DMS153 treated with DMSO at 0.1 percent for 48 hours (cell line): ENCODE measurements around the gene MBOAT2.

ENCODE experiments used
- DNase-seq: peaks from one replicate; lab custom pipeline; 2025; ENCODE audit not compliant: unreplicated experiment; lab: John Stamatoyannopoulos, UW

Gene MBOAT2

DNA sequence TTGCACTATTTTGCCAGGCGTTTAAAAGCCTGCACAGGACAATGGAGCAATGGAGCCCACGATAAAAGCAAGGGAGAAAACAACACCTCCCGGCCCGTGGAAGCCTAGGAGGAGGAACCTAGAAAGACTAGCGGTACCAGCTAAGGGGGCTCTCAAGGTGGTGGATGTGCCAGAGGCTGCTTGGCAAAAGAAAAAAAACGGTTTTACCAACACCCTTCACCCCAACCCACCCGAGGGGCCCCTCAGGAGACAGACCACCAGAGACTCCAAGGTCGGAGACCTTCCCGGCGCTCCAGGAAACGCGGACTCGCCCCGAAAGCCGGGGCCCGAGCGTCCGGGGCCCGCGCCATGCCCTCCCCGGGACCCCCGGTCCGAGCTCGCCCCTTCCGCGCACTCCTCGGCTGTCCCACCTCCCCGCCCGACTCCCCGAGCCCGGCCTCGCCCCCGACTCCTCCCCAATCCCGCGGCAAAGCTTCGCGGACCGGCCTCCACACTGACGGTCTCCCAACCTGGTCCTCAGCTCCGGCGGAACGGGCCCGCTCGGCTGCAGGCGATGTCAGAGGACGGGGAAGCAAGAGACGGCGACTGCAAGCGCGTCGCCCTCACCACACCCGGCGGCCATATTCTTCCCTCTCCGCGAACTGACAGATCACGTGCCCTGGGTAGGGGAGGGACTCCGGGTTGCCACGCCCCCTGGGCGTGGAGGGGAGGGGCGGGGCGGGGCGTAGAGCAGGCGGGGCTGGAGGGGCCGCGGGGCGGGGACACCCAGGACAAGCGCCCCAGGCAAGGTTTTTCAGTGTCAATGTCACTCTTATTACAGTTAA is 166.3 kb downstream of the MBOAT2 start, which contains the start of gene KIDINS220:
Gene KIDINS220, minus strand, starts transcription at position 643 of the 824 bp plus-strand sequence. CDS start 10,520 bp downstream, outside the sequence.
- peak; percentile 55 for DNase-seq

DNA sequence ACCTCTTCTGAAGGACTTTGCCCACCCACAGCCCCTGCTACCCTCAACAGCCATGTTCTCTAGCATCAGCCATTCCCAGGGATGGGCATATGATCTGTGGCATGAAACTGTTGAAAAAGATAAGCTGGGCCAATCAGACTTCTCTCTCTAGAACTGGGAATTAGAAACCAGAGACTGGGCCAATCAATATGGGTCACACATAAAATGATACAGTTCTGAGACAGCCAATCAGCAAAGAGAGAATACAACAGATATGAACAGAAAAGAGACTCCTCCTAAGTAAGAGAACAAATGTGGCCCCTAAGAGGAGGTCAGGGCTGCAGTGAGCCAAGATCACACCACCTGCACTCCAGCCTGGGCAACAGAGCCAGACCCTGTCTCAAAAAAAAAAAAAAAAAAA is 168.2 kb downstream of the MBOAT2 start:
- DNase-seq = no peak

DNA sequence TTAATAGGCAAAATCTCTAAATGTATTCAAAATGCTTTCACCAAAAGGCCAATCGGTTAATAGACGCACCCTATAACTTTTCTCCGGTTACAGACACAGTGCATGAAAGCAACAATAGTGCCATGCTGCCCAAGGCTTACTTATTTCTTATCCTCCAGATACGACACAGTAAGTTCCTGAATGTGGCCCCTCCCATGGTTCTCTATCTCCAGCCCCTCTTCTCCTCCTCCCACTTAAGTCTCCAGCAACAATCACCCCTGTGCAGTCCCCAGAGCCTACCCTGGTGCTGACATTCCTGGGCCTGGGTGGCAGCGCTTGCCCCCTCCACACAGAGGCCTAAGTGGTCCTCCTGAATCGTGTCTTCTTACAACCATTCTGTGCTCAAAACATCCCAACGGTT is 169.6 kb downstream of the MBOAT2 start:
- no peak for DNase-seq

DNA sequence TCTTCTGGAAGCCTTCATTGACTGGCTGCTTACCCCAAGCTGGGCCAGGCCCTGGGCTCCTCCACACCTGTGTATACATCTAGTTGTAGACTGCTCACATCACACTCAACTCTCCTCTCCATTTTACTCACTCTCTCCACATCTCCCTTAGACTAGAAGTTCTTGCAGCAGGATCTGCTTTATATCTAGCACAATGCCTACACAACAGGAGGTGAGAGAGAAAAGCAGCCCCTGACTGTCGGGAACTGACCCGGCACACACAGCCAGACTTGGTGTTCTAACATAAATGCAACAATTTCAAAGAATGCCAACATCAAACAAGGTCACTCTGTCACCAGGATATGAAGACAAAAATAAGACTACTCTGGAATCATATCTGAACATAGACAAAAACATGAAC is 172.0 kb downstream of the MBOAT2 start:
- DNase-seq = no peak

DNA sequence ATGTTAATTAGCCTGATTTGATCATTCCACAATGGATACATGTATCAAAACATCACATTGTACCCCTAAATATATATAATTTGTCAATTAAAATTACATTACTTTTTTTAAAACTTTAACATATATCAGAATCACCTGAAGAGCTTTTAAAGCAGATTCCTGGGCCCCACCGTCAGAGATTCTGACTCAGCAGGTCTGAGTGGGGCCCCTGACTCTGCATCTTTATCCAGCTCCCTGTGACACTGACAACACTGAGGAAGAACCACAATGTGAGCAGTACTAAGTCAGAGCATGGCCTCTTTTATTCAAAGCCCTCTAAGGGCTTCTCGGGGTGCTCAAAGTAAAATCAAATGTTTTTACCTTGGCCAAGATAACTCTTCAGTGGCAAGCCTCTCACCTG is 175.8 kb downstream of the MBOAT2 start:
- DNase-seq = no peak

DNA sequence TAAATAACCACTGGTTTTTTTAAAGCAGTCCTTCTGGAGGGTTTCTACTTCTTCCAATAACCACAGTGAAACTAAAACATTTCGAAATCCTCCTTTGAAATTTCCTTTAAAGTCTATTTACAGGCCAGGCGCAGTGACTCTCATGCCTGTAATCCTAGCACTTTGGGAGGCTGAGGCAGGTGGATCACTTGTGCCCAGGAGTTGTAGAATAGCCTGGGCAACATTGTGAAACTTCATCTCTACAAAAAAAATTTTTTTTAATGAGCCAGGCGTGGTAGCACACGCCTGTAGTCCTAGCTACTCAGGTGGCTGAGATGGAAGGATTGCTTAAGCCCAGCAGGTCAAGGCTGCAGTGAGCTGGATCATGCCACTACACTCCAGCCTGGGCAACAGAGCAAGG is 181.3 kb downstream of the MBOAT2 start:
- DNase-seq = no peak

DNA sequence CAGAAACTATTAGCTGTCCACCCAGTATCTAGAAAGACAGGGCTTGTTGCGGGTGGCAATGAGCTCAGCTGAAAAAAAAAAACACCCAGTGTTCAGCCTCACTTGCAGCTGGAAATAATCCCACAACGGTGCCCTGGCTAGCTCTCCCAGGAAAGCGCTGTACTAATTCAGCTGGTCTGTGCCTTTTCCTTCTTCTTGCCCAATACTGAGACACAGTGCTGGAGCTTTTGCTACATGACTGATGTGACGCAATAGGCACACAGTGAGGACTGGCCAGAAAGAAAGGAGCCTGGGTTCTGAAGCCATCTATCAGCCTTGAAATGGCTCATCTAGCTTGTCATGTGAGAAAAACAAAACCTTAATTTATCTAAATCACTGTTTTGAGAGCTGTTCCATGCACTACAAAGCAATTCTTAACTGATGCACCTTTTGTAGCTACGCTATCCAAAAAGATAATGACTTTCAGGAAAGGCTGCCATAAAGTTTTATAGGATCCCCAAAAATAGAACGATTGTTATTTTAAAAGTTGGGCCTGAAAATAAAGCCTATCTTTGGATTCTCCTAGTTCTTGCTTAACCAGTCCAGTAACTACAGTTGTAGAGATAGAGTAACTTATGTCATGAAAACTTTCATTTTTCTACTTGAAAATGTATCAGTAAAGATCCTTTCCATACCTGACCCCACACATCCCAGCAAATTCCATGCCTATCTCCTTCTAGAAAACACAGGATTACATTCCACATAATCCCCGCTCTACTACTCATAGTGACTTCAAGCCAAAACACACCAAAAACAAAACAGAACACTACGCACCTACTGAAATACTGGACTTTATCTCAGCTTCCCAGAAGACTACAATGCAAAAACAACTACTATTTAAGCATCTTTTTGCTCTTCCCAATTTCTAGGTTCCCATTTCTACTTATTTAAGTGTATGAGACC is 181.9 kb downstream of the MBOAT2 start:
- no peak for DNase-seq

DNA sequence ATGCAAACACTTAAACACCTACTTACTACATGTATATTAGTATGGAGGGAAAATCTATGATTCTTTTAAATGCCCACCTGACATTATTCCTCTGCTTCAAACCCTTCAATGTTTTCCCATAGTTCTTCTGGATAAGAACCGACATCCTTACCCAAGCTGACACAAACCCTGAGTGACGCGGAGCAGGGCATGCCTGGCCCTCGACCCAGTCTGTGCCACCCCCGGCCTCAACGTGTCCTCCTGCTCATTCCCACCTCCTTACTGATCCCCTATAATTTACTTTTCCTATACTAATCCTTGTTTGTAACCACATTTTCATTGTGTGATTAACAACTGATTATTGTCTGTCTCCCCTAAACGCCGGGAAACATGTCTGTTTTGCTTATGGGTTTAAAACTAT is 183.5 kb downstream of the MBOAT2 start:
- DNase-seq = no peak

DNA sequence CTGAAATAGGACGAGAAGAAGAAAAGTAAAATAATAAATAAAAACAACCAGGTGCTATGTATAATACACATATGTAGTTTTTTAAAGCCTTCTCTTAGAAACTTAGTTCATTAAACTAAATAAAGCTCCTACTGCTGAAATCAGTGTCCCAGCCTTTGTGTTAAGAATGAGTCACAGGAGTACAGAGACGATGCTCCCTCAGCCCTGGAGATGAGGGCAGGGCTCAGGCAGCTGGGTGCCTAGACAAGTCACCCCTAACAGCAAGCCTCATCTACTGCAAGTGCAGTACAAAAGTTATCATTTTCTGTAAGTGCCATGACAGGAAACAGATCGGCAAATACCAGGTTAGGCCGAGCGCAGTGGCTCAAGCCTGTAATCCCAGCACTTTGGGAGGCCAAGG is 184.3 kb downstream of the MBOAT2 start:
- DNase-seq = no peak

DNA sequence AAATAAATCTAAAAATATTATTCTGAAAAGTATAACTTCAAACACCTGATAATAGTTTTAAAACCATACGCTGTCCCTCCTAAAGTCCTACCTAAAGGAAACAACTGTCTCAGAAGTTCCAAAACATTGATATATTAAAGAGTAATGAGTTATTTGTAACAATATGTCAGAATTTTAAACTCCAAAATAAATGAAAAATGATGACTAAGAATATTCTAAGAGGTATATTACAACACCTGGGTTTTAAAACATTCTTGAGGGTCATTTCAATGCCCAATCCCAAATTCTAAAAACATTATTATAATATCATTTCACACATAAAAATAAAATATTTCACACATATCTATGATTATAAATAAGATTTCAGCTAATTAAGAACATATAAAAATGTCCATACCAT is 186.3 kb downstream of the MBOAT2 start:
- no peak for DNase-seq

DNA sequence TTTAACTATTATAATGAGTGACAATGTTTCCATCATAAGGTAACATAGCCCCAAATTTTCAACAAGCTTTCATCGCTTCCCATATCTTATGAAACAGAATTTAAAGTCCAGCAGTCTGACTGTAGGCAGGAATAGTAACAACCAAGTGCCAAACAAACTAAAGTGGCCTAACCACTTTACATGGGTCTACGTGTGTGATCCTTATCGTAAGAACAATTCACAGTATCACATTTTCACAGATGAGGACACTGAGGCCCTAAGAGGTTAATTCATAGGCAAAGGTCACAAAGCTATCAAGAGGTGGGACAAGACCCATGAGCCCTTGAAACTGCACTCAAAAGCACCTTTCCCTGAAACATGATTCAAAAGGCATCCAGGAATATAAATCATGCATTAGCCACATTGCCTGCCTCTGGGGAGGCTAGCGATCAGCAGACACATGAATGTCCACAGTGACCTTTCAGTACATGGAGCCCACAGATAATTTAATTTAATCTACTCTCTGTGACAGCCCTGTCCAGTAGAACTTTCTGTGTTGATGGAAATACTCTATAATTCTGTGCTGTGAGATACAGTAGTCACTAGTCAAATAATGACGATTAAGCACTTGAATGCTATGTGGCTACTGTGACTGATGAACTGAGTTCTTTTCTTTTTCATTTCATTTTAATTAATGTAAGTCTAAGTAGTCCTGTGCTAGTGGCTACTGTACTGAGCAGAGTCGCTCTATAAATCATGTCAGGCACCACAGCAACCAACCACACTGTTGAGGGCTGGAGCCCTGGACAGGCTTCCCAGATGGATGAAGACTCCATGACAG is 196.4 kb downstream of the MBOAT2 start:
- no peak for DNase-seq

DNA sequence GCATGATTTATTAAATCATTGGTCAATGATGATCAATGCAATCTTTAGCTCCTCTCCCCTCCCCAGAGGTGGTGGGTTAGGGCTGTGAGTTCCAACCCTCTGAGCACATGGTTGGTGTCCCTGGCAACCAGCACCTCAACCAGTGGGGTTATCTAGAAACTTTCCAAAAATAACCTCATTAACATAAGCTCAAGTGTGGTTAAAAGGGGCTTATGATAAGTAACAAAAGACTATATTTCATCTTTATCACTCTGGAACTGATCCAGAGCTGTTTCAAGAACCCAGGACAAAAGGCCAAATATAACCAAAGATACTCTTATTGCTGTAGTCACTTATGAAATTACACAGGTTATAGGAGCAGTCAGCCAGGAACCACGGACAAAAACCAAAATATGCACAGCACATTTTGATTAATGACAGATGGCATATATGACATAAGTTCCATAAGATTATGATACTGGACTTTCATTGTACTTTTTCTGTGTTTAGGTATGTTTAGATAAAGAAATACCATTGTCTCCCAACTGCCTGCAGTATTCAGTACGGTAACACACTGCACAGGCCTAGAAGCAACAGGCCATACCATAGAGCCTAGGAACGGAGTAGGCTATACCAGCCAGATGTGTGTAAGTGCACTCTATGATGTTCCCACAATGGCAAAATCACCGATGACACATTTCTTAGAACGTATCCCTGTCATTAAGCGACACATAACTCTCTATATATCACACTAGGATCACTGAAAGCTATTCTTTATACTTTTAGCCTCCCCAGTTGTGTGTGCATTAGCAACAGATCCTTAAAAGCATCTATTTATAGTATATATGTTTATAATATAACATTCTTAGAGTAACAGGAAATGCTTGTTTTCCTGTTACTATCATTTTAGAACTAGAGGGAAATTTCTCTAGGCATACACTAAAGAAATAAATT is 197.9 kb downstream of the MBOAT2 start:
- DNase-seq = no peak

DNA sequence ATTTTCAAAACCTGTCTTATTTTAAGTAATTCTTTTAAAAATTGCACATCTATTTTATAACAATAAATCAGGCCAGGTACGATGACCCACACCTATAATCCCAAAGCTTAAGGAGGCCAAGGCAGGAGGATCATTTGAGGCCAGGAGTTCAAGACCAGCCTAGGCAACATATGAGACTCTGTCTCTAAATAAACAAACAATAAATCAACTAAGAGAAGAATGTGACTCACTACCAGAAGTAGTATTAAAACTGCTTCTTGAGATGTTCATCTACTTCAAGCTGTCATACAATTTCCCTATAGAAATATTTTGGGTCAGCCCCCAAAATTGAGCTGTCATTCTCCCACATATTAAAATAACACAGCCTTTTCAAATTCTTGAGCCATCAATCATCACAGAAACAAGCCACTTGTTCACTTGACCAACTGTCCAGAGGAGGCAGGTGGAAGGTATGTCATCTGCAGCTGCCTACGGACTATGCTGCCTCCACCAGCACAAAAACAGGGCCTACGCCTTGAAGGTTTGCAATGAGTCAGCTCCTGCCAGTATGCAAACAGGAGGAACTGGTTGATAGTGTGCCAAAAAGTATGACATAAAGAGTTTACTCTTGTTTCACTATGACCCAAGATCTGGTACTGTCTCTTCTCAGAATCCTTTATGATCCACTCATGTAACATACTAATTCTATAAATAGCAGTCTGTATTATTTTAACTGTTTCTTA is 199.7 kb downstream of the MBOAT2 start:
- peak; percentile 22 for DNase-seq

DNA sequence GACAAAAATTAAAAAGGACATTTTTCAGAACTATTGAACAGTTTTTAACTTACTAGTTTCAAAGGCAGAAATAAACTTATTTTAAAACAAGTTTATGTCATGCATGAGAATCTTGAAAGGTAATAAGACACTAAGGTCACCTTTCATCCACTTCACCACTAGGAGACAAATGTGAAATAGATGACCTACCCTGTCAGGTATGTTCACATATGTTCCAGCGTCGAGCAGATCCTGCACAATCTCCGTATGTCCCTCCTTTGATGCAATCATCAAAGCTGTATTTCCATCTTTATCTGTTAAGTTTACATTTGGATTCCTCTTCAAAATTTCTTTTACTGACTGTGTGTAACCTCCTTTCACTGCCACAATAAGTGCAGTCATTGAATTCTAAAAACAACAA is 200.7 kb downstream of the MBOAT2 start:
- no peak for DNase-seq
